OCI-LY7 (cell line): ENCODE measurements around the gene CLSTN1. TPM values are rescaled to one million over a fixed set of nuclear protein-coding genes. Genes with fewer than 3 reads are reported as not detected.

Experiments
- BruUV-seq: library from RNA; stranded (reverse); fragments of 400-500 nt; replicated peaks from 2 replicates; lab custom pipeline; 2021; lab: Mats Ljungman, UMichigan
- CTCF ChIA-PET: fragments of 300-600 bp; sonication (Branson Sonifier 250); formaldehyde crosslinking; loops from one replicate; lab custom pipeline; 2022; ENCODE audit warnings: antibody characterized with exemption; ENCODE audit not compliant: unreplicated experiment; lab: Charles Lee
- POLR2A ChIA-PET: fragments of 300-600 bp; sonication (Branson Sonifier 250); formaldehyde crosslinking; loops from one replicate; lab custom pipeline; 2022; ENCODE audit warnings: antibody characterized with exemption; lab: Charles Lee
- DNase-seq: peaks from one replicate; pipeline ENCODE4 v3.0.0-alpha.2; 2015; ENCODE audit warnings: low spot score
- H2AFZ ChIP-seq: fragments of 200-600 bp; sonication (generic), shearing (Covaris generic); 2 replicates; pipeline ENCODE4 v1.6.1; 2014; ENCODE audit warnings: mild to moderate bottlenecking, antibody characterized with exemption, low read length, moderate library complexity
- H3K27ac ChIP-seq: fragments of 200-600 bp; sonication (generic); 2 replicates; pipeline ENCODE4 v1.5.1; 2014; ENCODE audit warnings: mixed run types, low read depth, mild to moderate bottlenecking, moderate library complexity, low read length, inconsistent platforms; ENCODE audit not compliant: poor library complexity, severe bottlenecking
- H3K36me3 ChIP-seq: fragments of 200-600 bp; sonication (generic); 2 replicates; pipeline ENCODE4 v1.6.1; 2014; ENCODE audit warnings: mild to moderate bottlenecking, antibody characterized with exemption, low read length, moderate library complexity, mixed read lengths; ENCODE audit not compliant: insufficient read depth
- H3K4me1 ChIP-seq: fragments of 200-600 bp; sonication (generic); 2 replicates; pipeline ENCODE4 v1.5.1; 2014; ENCODE audit warnings: mild to moderate bottlenecking, low read length; ENCODE audit not compliant: insufficient read depth, poor library complexity, severe bottlenecking
- H3K4me2 ChIP-seq: fragments of 200-600 bp; sonication (generic); 2 replicates; pipeline ENCODE4 v1.6.1; 2014; ENCODE audit warnings: mild to moderate bottlenecking, low read length
- H3K4me3 ChIP-seq: fragments of 200-600 bp; sonication (generic); 2 replicates; pipeline ENCODE4 v1.5.1; 2014; ENCODE audit warnings: mild to moderate bottlenecking, low read depth, low read length; ENCODE audit not compliant: poor library complexity, severe bottlenecking
- H3K79me2 ChIP-seq: fragments of 200-600 bp; sonication (generic); 2 replicates; pipeline ENCODE4 v1.6.1; 2016; ENCODE audit warnings: low read depth, mild to moderate bottlenecking, low read length, moderate library complexity, mixed read lengths; ENCODE audit not compliant: insufficient read depth
- H3K9me2 ChIP-seq: fragments of 200-600 bp; sonication (generic); 2 replicates; pipeline ENCODE4 v1.6.1; 2016; ENCODE audit warnings: mild to moderate bottlenecking, low read length, mixed read lengths; ENCODE audit not compliant: insufficient read depth
- H3K9me3 ChIP-seq: fragments of 200-600 bp; sonication (generic); 2 replicates; pipeline ENCODE4 v1.6.1; 2014; ENCODE audit warnings: mild to moderate bottlenecking, mixed run types, low read length, mixed read lengths
- H4K20me1 ChIP-seq: fragments of 200-600 bp; sonication (generic); 2 replicates; pipeline ENCODE4 v1.6.1; 2014; ENCODE audit warnings: mild to moderate bottlenecking, antibody characterized with exemption, low read length, moderate library complexity, mixed read lengths; ENCODE audit not compliant: insufficient read depth
- EZH2phosphoT487 ChIP-seq: fragments of 200-600 bp; sonication (generic); IDR thresholded peaks from 2 replicates; pipeline ENCODE4 v1.6.1; 2018; ENCODE audit warnings: low read depth, borderline replicate concordance, mild to moderate bottlenecking, mixed run types, antibody characterized with exemption, low read length, moderate library complexity, mixed read lengths
- intact Hi-C: fragments of 100-400 bp; cut with micrococcal nuclease; formaldehyde crosslinking; loops from one replicate; pipeline ENCODE4 v1.10.0; 2022; ENCODE audit not compliant: unreplicated experiment
- total RNA-seq, 2 experiments: library from RNA; depleted of rRNA in 1 of 2; stranded (reverse); fragments of >200 nt in 1 of 2; shearing (Covaris generic) in 1 of 2; gene quantifications; 2 replicates each; pipeline ENCODE4 v1.2.3, GENCODE V29; 2014 to 2022
- TF ChIP-seq, protein P1 (sequence below): fragments of 200-600 bp; sonication (generic); conservative IDR thresholded peaks from 2 replicates; pipeline ENCODE4 v1.5.1; 2014; ENCODE audit warnings: mild to moderate bottlenecking, antibody characterized with exemption, low read length, moderate library complexity, mixed read lengths

Gene CLSTN1
- total RNA-seq, 2 experiments from 2014 or later: 58.6 to 124 TPM

DNA sequence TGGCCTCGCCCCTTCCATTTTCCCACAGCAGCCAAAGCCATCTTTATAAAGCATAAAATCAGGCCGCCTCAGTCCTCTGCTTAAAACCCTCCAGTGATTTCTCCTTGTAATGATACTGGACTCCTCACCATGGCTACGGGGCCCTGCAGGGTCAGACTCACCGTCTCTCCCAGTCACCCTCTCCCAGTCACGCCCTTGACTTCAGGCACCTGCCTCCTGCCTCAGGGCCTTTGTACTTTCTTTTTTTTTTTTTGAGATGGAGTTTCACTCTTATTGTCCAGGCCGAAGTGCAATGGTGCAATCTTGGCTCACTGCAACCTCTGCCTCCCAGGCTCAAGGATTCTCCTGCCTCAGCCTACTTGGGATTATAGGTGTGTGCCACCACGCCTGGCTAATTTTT is 124.4 kb downstream of the CLSTN1 start:
- no peaks in the 10 kb centered on the region for H4K20me1 ChIP-seq
- H3K36me3 ChIP-seq: no peaks in the 10 kb centered on the region; the same call in 1 of the 2 replicates
- no peak for TF ChIP-seq EZH2phosphoT487
- no peak for DNase-seq
- ChIA-PET POLR2A (interaction anchor here (0.8 kb wide), 1 partner anchor 11 kb away, joined by 3 read pairs; no protein-coding TSS in a partner anchor), CTCF (interaction anchor here (0.5 kb wide), 1 partner anchor 22 kb away, joined by 9 read pairs; no protein-coding TSS in a partner anchor)
- no peak overlapping the region for H2AFZ ChIP-seq
- peaks cover 8% of the 10 kb centered on the region for H3K4me1 ChIP-seq
- H3K4me3 ChIP-seq: no peak overlapping the region
- no peaks in the 10 kb centered on the region for H3K9me2 ChIP-seq
- no peak overlapping the region for H3K27ac ChIP-seq
- H3K4me2 ChIP-seq: no peak overlapping the region
- no peaks in the 10 kb centered on the region for H3K79me2 ChIP-seq
- H3K9me3 ChIP-seq: 0 out of 2 replicates have a peak, but pooled peaks cover 7% of the 10 kb centered on the region
- BruUV-seq: no TSS peak
- intact Hi-C loops: no loop called here

DNA sequence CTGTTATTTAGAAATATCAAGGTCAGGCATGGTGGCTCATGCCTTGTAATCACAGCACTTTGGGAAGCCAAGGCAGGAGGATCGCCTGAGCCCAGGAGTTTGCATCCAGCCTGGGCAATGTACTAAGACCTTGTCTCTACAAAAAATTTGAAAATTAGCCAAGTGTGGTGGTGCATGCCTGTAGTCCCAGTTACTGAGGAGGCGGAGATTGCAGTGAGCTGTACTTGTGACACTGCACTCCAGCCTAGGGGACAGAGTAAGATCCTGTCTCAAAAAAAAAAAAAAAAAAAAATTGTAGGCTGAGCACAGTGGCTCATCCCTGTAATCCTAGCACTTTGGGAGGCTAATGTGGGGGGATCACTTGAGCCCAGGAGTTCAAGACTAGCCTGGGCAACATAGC is 127.0 kb downstream of the CLSTN1 start:
- Histone ChIP-seq H4K20me1 (no peaks in the 10 kb centered on the region), H2AFZ (no peak overlapping the region), H3K79me2 (no peaks in the 10 kb centered on the region), H3K27ac (no peak overlapping the region), H3K9me3 (no peaks in the 10 kb centered on the region), H3K9me2 (no peaks in the 10 kb centered on the region), H3K4me1 (no peaks in the 10 kb centered on the region), H3K4me3 (no peak overlapping the region), H3K4me2 (no peak overlapping the region), H3K36me3 (no peaks in the 10 kb centered on the region)
- no peak for DNase-seq
- CTCF ChIA-PET: no interaction called here
- TF ChIP-seq EZH2phosphoT487: no peak
- TF ChIP-seq, protein P1, sequence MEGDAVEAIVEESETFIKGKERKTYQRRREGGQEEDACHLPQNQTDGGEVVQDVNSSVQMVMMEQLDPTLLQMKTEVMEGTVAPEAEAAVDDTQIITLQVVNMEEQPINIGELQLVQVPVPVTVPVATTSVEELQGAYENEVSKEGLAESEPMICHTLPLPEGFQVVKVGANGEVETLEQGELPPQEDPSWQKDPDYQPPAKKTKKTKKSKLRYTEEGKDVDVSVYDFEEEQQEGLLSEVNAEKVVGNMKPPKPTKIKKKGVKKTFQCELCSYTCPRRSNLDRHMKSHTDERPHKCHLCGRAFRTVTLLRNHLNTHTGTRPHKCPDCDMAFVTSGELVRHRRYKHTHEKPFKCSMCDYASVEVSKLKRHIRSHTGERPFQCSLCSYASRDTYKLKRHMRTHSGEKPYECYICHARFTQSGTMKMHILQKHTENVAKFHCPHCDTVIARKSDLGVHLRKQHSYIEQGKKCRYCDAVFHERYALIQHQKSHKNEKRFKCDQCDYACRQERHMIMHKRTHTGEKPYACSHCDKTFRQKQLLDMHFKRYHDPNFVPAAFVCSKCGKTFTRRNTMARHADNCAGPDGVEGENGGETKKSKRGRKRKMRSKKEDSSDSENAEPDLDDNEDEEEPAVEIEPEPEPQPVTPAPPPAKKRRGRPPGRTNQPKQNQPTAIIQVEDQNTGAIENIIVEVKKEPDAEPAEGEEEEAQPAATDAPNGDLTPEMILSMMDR: no peak
- POLR2A ChIA-PET: interaction anchor here (0.7 kb wide), 1 partner anchor 44 kb away, joined by 6 read pairs; no protein-coding TSS in a partner anchor
- intact Hi-C loops: no loop called here
- BruUV-seq: no TSS peak

DNA sequence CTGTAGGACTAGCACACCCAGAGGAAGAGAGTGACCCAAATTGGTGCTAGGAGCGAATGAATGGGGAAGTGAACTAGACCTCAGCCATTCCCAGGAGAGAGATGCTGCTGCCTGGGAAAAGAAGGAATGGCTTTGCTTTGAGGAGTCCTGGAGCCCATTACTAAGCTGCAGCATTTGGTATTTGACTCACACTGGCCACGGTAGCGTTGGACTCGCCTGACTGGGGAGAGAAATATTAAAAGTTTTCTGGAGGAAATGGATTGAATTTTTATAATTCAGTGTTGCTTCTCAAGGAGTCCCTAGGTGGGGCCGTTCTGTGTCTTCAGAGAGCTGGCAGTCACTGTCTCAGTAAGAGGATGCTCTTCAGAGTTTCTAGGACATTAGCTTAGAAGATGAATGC is 132.1 kb downstream of the CLSTN1 start:
- no peaks in the 10 kb centered on the region for H3K36me3 ChIP-seq
- ChIA-PET POLR2A (interaction anchor here (1.4 kb wide), 1 partner anchor 11 kb away, joined by 4 read pairs; no protein-coding TSS in a partner anchor), CTCF (interaction anchor here (0.7 kb wide), 1 partner anchor 38 kb away, joined by 3 read pairs; no protein-coding TSS in a partner anchor)
- no TSS peak for BruUV-seq
- no peak for TF ChIP-seq EZH2phosphoT487
- TF ChIP-seq, protein P1: peak; percentile 36; the same call in 1 of the 2 replicates
- no peak overlapping the region for H3K27ac ChIP-seq
- H3K79me2 ChIP-seq: no peaks in the 10 kb centered on the region
- DNase-seq: no peak
- no peaks in the 10 kb centered on the region for H4K20me1 ChIP-seq
- no peak overlapping the region for H2AFZ ChIP-seq
- H3K4me2 ChIP-seq: no peak overlapping the region
- no peak overlapping the region for H3K4me3 ChIP-seq
- no peaks in the 10 kb centered on the region for H3K9me2 ChIP-seq
- peaks cover 23% of the 10 kb centered on the region for H3K4me1 ChIP-seq
- intact Hi-C loops: no loop called here
- no peaks in the 10 kb centered on the region for H3K9me3 ChIP-seq
